HG03439 (cell line): Measurements from ENCODE around the gene MEOX2.

ENCODE experiments used
- ATAC-seq: cut with Tn5 transposase; IDR thresholded peaks from one replicate; pipeline ENCODE4 v1.9.1; 2021; ENCODE audit warnings: mild to moderate bottlenecking, moderate library complexity; ENCODE audit not compliant: unreplicated experiment

The MEOX2 gene

GRCh38 chr7:15566476-15566875 is 120.0 kb downstream of the MEOX2 start:
- no peak for ATAC-seq

- ATAC-seq = no peak
Observed at GRCh38 chr7:15561835-15562234, 124.6 kb downstream of the MEOX2 start, which contains the start of gene AGMO. TSS of gene AGMO (minus strand) at chr7:15562015.
